MV-4-11 (cell line): ENCODE results near the gene RPS6KA2.

Source experiments
- DNase-seq: peaks from one replicate; lab custom pipeline; 2025; lab: John Stamatoyannopoulos, UW

Gene RPS6KA2

DNA sequence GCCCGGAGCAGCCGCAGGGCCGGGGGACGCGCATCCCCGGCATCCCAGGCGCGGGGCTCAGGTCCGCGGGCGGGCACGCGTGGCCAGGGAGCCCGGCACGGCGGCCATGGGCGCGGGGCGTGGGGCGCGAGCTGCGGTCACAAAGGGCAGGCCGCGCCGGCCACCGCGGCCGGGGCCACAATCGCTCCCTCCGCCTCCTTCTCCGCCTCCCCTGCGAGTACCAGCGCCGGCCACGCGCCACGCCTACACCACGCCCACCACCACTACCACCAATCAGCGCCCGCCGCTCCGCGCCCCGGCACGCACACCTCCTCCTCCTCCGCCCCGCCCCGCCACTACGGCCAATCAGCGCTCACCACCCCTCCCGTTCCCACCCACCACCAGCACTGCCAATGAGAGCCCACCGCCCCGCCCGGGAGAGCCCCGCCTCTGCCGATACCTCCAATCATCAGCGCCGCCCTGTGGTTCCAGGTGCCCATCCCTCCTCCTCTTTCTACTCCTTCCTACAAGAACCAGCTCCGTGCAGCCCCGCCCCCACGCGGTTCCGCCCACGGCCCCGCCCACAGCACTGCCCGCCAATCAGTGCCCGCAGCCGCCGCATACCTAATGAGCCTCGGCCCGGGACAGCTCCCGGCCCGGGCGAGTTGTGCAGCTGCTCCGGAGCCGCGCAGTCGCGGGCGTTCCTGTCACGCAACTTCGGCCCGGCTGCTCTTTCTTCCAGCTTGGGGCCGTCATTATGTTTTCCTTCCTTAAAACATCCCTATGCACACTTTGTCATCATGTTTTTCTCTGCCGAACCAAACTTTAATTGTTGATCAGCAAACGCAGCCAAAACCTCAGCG lies at the start of gene RPS6KA2:
Gene RPS6KA2, minus strand, starts transcription at position 219 of the 842 bp plus-strand sequence. CDS start 232 bp downstream, outside the sequence.
- DNase-seq = peak; percentile 99

DNA sequence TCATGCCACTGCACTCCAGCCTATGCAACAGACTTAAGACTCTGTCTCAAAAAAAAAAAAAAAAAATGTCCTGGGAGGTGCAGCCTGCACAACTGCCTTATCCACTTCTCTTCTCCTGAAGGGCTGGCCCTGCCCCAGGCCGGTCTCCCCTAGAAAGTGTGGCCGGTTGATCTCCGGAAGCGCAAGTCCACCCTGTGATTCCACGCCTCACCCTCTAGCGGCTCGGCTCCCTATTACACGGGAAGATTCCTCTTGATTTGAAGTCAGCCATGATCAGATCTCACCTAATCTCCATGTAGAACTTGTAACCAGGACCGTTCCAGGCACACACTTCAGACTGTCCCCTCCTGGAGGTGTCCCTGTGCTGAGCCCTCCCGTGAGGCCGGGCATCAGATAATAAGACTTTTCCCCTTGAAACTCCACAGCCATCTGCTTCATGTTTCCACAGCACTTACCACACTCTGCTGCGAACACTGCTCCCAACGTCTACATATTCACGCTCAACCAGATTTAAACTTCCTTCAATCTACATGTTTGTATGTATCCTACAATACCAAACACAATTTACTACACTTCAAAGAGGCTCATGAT lies 49.3 kb upstream of the RPS6KA2 start:
- no peak for DNase-seq

DNA sequence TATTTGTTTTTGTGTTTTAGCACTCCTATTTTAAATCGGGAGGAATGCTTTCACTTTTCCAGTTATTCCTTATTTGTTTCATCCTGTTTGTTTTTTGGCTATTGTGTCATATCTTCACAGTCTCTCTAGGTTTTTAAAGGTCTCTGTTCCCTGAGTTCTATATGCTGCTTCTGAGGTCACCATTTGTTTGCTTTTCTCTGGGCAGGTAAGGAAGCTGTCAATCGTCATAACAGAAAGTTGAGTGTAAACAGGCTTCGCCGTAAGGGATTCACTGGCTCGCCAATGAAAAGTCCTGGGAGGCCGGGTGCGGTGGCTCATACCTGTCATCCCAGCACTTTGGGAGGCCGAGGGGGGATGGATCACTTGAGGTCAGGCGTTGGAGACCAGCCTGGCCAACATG lies 48.7 kb upstream of the RPS6KA2 start:
- no peak for DNase-seq

DNA sequence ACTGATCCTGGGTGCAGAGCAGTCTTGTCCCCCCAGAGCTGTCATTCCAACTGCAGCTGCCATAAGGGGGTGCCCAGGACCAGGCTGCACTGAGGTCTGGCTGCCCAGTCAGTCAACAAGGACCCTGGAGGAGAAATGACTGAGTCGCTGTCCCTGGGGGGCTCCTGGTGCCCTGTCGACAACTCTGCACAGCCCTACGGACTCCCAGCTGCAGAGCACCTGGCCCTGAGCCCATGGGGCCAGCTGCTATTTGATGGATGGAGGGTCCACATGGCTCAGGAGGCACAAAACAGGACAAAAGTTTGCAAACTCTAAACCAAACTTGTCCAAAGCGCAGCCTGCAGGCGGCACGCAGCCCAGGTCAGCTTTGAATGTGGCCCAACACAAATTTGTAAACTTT lies 46.3 kb upstream of the RPS6KA2 start:
- DNase-seq = no peak

- no peak for DNase-seq
These were observed 45.7 kb upstream of the RPS6KA2 start for GRCh38 chr6:166672624-166673206.

DNA sequence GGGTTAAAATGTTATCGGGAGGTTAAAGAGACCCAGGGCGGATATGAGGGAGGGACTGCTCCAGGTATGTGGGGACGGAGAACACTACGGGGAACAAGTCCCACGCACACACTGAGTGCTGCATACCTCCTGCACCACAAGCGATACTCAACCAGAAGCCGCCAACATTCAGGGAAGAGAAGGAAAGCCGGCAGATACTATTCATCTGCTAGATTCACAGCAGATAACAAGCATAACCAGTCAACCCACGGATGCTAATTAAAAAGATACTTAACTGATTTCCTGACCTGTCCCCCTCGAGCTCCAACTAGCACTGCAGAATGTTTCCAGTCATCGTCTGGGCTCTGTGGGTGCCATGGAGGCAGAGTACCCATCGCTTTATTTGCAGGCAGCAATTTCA lies 45.1 kb upstream of the RPS6KA2 start:
- DNase-seq = no peak

DNA sequence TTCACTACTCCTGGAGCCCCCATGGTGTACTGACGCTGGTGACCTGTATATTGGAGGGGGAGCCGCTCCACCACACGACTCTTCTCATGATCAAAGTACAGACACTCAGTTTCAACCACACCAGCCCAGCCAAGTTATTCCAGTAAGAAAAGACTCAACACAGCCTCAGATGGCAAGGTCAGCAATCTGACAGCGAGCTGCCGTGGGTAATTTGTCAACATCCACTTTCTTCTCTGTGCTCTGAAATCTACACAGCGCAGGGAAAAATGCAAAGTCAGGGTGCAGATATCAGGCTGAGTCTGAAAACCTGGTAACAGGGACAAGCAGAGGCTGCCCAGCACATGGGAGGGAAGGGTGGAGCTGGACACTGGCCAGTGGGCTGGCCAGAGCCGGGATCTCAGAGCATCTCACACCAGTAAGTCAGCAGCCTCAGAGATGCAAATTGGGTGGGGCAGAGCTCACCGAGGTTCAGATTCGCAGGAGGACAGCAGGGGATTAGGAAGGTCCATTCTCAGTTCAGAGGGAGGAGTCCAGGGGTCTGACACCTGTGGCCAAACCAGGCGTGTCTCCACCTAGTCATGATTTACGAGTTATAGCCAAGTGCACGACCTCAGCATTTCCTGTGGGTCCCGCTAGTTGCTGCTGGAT lies 44.5 kb upstream of the RPS6KA2 start:
- DNase-seq = no peak

DNA sequence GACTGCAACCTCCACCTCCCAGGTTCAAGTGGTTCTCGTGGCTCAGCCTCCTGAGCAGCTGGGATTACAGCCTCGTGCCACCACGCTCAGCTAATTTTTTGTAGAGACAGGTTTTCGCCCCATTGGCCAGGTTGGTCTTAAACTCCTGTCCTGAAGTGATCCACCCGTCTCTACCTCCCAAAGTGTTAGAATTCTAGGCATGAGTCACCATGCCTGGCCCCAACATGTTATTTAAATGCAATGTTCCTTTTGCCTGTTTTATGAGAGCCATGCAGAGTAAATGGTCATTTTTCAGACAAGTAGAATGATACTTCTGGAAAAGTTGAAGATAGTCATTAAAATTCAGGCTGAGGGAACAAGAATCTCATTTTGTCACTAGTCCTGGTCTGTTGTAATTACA lies 43.8 kb upstream of the RPS6KA2 start:
- no peak for DNase-seq

DNA sequence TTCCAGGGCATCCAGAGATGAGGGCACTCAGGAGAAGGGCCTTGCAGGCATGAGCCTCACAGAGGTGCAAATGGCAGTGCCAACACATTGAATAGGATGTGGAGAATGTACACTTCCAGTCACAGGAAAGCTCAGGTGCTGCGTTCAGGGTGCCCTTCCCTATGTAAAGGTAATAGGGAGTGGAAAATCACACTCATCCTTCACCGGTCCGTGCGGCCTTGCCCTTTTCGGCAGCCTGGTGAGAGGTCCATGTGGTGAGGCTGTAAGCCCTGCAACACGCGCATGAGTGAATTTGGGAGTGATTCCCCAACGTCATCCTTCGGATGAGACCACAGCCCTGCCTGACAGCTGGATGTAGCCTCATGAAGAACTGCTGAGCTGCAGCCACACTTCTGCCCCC lies 43.0 kb upstream of the RPS6KA2 start:
- no peak for DNase-seq

DNA sequence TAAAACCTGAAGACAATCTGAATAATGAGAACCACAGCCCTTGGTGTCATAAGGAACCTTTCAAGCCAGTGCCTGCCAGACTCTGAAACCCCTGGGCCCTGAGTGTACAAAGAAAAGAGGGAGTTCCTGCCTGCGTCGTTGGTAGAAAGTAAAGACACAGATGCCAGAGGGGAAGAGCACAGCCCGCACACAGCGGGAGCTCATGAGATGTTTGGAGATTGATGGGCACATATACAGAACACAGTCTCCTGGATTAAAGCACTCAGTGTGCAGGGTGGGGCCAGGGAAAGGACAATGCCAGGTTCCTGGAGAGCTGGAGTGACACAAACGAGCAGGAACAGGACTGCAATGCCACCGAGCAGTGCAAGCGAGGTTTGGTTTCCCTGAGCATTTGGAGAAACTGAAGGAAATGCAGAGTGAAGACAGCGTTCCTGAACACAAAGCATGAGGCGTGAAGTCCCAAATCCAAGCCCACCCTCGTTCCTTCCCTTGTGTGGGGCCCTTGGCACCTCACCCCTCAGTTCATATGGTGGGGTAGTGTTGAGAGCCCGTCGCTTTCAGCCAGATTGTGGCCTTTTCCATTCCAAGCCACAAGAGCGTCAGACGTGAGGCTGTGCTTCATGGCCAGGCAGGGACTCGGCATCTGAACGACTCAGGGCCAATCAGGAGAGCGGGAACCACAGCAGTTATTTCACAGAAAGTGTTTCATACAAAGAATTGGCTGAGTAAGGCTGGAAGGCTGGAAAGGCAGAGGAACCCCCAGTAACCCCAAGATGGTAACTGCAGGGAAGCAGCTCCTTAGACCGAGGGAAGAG lies 41.0 kb upstream of the RPS6KA2 start:
- no peak for DNase-seq

GRCh38 chr6:166664135-166664534 lies 37.1 kb upstream of the RPS6KA2 start:
- DNase-seq = no peak

- DNase-seq = no peak
These were observed 36.5 kb upstream of the RPS6KA2 start for GRCh38 chr6:166663568-166663967.

- no peak for DNase-seq
These were observed 35.6 kb upstream of the RPS6KA2 start for GRCh38 chr6:166662690-166663089.

GRCh38 chr6:166661327-166662085 lies 34.5 kb upstream of the RPS6KA2 start:
- DNase-seq = no peak

DNA sequence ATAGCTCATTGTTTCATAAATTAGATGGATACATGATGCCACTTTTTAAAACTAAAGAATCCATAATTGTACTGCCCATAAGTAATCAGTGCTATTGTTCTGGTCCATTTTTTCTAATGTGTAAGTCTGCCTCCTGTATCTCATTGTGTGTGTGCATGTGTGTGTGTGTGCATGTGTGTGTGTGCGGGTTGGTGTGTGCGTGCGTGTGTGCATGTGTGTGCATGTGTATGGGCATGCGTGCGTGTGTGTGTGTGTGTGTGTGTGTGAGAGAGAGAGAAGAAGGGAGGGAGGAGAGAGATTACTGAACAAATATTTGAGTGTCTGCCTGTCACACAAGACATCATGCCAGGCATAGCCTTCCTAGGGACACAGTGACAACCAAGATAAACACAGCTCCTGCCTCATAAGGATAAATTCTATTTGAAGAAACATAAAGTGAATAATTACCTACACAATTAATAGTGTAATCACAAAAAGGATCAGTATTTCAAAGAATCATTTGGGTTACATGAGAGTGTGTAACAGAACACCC lies 33.2 kb upstream of the RPS6KA2 start:
- no peak for DNase-seq

DNA sequence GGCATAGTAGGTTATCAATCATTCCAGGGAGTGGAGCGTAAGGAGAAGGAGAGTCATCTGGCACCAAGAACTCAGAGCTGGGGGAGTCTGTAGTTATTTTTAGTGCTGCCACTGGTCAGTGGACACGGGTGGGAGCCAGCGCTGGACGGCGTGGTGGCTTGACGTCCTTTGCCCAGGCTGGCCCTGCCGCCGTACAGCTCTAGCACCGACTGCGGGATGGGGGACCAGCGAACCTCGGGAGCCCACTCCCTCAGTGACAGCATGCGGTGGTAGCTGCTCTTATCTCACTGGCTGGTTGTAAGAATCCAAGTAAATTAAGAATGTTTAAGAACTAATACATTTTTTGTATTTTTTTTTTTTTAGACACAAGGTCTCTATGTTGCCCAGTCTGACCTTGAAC lies 32.5 kb upstream of the RPS6KA2 start:
- no peak for DNase-seq

GRCh38 chr6:166658792-166659150 lies 31.7 kb upstream of the RPS6KA2 start:
- DNase-seq = no peak

DNA sequence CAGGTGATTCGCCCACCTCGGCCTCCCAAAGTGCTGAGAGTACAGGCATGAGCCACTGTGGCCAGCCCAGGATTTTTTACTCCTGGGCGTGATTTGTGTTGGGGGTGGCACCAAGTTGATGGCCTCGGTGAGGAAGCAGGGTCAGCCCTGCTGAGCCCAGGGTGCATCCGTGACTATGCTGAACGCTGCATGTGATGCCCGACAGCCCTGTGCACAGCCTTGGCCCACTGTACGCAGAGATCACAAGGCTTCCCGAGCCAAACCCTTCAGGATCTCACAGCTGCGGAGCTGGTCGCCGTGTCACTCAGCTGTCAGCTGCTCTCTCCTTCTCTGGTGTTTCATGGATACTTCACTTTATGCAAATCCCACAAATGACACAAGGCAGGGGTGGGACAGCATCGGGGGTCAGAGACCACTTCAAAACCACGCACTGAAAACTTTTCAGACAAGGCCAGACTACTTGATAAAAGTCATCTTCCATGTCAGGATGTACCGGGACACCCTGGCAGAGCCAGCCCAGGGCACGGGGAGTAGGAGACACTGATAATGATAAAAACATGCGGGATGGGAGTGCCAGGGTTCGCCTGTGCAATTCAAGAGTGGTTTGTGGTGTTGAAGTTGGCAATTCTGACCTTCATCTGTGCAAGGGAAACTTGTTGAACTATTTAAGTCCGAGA lies 31.2 kb upstream of the RPS6KA2 start:
- no peak for DNase-seq

DNA sequence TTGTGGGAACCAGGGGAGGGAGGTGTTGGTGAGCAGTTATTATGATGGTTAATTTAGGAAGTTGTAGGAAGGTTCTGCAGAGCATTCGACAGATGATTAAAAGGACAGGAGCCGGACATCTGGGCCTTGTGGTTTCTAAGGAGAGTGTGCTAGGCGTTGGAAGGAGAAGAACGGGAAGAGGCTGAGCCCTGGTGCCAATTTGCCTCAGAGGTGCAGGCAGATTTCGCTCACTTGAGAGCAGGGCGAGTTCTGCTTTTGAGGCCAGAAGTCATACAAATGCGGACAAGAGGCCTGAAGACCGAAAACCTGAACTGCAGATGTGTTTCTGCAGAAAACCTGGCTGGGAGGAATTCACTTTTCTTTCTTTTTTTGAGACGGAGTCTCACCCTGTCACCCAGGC lies 30.5 kb upstream of the RPS6KA2 start:
- DNase-seq = peak; percentile 77
